GM23248 (cell line): Measurements from ENCODE around the gene LHX1.

Experiments
- EZH2 ChIP-seq: fragments of 200-600 bp; sonication (generic); IDR thresholded peaks from 2 replicates; pipeline ENCODE4 v1.6.1; 2018; ENCODE audit warnings: antibody characterized with exemption, mild to moderate bottlenecking; ENCODE audit not compliant: insufficient read depth, poor library complexity, severe bottlenecking
- EZH2phosphoT487 ChIP-seq: fragments of 200-600 bp; sonication (generic); IDR thresholded peaks from 2 replicates; pipeline ENCODE4 v1.6.1; 2018; ENCODE audit warnings: antibody characterized with exemption, moderate library complexity, mild to moderate bottlenecking, low read depth; ENCODE audit not compliant: insufficient read depth

- TF ChIP-seq EZH2 = peak; percentile 53
- 0 out of 2 replicates have a peak, but pooled peaks have one; percentile 50 for TF ChIP-seq EZH2phosphoT487
Measured at GRCh38 chr17:36945140-36945539, 7.9 kb downstream of the LHX1 start.
